Measurements from ENCODE around the gene ZNF584. TPM values are rescaled to one million over a fixed set of nuclear protein-coding genes. Genes with fewer than 3 reads are reported as not detected.

ZNF584 gene
- total and polyA plus RNA-seq, 2 donors (not counting 1 experiment from before 2014, with no cell fraction given): 3.0 to 12.3 TPM

DNA sequence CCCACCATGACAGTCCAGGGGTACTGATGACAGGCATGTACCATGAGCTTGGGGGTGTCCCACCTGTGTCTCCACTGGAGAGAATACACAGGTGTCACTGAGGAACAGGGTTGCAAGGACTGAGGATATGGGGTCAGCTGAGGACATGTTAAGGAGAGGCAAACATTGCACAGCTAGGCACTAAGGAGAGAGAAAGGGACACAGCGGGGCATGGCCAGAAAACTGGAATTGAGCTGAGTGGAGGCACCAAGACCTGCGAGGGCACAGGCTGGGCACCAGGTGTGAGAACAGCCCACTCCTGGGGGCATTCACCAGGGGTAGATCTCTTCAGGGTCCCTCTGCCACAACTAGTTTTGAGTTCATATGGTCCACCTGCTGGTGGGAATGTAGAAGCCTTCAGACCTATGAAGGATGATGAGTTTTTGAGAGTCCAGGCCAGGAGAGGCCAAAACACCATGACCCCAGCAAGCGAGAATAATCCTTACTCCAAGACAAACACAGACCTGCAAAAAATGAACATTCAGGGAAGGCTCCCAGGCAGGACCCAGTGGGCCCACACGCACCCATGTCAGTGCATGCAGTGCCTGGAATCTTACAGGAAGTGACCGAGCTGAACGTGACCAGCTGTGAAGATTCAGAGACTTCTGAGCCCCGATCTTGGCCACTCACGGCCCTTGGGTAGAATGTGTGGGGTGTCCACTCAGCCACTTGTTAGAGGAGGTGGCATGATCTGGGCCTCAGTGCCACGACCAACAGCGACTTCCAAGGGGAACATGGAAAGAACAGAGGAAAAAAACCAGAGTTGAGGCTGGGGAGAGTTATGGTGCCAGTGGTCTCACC is 1.4 kb upstream of the ZNF584 start:
- H3K36me3 ChIP-seq (replicated peaks in 1 of 2; ENCODE audit: control extremely low read depth in 1 of 2, control insufficient read depth in 1 of 2, extremely low read depth in 1 of 2, insufficient read depth in 2 of 2, low read length in 1 of 2): no peaks in the 10 kb centered on the region
- DNase-seq: peak; percentile 38
- Mint-ChIP-seq H3K27ac (peak overlapping the region; percentile 76), H3K4me1 (peaks cover 33% of the 10 kb centered on the region), H3K9me3 (ENCODE audit: insufficient read depth) (no peaks in the 10 kb centered on the region), H3K27me3 (no peaks in the 10 kb centered on the region), H3K4me3 (peak overlapping the region; percentile 97)
- peak overlapping the region; percentile 85 for H3K4me2 ChIP-seq (replicated peaks; ENCODE audit: low read depth, low read length, poor library complexity, severe bottlenecking)
- no peaks in the 10 kb centered on the region for H4K20me1 ChIP-seq (ENCODE audit: control insufficient read depth, insufficient read depth, low read length, poor library complexity, severe bottlenecking)
- TF ChIP-seq, protein P1, sequence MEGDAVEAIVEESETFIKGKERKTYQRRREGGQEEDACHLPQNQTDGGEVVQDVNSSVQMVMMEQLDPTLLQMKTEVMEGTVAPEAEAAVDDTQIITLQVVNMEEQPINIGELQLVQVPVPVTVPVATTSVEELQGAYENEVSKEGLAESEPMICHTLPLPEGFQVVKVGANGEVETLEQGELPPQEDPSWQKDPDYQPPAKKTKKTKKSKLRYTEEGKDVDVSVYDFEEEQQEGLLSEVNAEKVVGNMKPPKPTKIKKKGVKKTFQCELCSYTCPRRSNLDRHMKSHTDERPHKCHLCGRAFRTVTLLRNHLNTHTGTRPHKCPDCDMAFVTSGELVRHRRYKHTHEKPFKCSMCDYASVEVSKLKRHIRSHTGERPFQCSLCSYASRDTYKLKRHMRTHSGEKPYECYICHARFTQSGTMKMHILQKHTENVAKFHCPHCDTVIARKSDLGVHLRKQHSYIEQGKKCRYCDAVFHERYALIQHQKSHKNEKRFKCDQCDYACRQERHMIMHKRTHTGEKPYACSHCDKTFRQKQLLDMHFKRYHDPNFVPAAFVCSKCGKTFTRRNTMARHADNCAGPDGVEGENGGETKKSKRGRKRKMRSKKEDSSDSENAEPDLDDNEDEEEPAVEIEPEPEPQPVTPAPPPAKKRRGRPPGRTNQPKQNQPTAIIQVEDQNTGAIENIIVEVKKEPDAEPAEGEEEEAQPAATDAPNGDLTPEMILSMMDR (IDR thresholded peaks at IDR 0.05): peak; percentile 13
- TF ChIP-seq EZH2 (IDR thresholded peaks at IDR 0.05; ENCODE audit: borderline replicate concordance, insufficient read depth, low read depth, low read length, poor library complexity, severe bottlenecking): no peak
- no peak for ATAC-seq (ENCODE audit: low read depth)
- H3K9me3 ChIP-seq (ENCODE audit: control extremely low read depth in 1 of 3, control insufficient read depth in 2 of 3, insufficient read depth in 1 of 3, low read length in 2 of 3): peaks cover 0 to 3% (median 0%) of the 10 kb centered on the region in 3 donors
- 82% methylated on average over 10 of the region's 10 CpGs for WGBS (ENCODE audit: insufficient coverage)
- ChIA-PET POLR2A (no interaction called here), CTCF (interaction anchor here (1.8 kb wide), 1 partner anchor 113 kb away, joined by 6 read pairs; the partner anchor contains the start of gene ZBTB45)
- peak overlapping the region in 3 of 5 experiments; percentile 82 to 93 (median 83) for H3K4me3 ChIP-seq (ENCODE audit: control extremely low read depth in 1 of 5, extremely low read depth in 1 of 5, insufficient read depth in 1 of 5, low read depth in 2 of 5, low read length in 4 of 5)
- H3K27ac ChIP-seq (ENCODE audit: low read length in 2 of 2): peak overlapping the region; percentile 82 to 93
- peak overlapping the region; percentile 91 for H3K9ac ChIP-seq (ENCODE audit: low read length)
- H3K27me3 ChIP-seq (replicated peaks in 1 of 4; ENCODE audit: control extremely low read depth in 1 of 4, control insufficient read depth in 3 of 4, insufficient read depth in 4 of 4, low read length in 3 of 4): no peaks in the 10 kb centered on the region
- intact Hi-C loops (cut with micrococcal nuclease): loop anchor here (5.0 kb wide), 1 partner anchor 60 kb away; no protein-coding TSS in a partner anchor
- peak overlapping the region; percentile 81 for H2AFZ ChIP-seq (ENCODE audit: insufficient read depth, low read depth, low read length, poor library complexity, severe bottlenecking)
- peaks cover 5% of the 10 kb centered on the region for H3K79me2 ChIP-seq (ENCODE audit: control insufficient read depth, insufficient read depth, low read length)
- H3K4me1 ChIP-seq (ENCODE audit: control insufficient read depth in 2 of 2, insufficient read depth in 2 of 2, low read length in 2 of 2): peaks cover 11 to 23% of the 10 kb centered on the region in 2 donors

Measured in B cell (primary cell).